Cerebellar nuclear complex (tissue), 1 donor: ENCODE measurements around the gene USP3.

ENCODE experiments used
- DNase-seq, 2 experiments: peaks; one replicate each; lab custom pipeline; 2025; lab: John Stamatoyannopoulos, UW

Gene USP3

DNA sequence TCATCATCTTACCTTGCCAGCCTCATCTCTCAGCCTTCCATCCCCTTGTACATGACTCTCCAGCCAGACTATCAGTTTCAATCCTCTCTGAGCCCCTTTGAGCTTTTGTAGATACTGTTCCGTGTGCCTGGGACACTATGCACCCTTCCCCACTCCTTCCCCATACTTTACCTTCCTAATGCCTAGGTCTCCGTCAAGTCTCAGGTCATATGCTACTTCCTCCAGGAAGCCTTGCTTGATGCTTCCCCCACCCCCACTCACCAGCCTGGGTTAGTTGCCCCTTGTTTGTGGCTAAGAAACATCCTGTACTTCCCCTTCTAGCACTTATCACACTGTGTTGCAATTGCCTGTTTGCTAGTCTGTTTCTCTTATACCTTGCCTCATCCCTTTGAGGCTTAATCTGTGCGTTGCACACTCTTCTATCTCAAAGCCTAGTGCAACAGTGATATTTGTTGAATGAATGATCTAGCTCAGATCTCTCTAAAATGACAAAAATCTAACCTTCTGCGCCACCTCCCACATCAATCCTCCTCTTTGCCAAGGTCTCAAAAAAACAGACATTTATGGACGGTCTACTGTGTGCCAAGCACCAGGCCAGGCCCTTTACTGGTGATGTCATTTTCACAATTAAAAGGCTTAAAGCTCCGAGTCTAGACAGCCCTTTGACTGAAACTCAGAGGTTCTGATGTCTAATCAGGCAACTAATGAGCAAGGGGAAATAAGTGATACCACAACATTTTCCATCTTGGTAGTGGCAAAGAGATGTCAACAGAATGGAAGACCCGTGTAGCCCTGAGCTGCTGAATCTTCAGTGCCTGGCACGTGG, 6.5 kb upstream of the USP3 start:
- no peak for DNase-seq

GRCh38 chr15:63499175-63499549, 5.2 kb upstream of the USP3 start:
- DNase-seq: no peak

- no peak for DNase-seq
Measured at GRCh38 chr15:63499611-63500010, 4.8 kb upstream of the USP3 start.

DNA sequence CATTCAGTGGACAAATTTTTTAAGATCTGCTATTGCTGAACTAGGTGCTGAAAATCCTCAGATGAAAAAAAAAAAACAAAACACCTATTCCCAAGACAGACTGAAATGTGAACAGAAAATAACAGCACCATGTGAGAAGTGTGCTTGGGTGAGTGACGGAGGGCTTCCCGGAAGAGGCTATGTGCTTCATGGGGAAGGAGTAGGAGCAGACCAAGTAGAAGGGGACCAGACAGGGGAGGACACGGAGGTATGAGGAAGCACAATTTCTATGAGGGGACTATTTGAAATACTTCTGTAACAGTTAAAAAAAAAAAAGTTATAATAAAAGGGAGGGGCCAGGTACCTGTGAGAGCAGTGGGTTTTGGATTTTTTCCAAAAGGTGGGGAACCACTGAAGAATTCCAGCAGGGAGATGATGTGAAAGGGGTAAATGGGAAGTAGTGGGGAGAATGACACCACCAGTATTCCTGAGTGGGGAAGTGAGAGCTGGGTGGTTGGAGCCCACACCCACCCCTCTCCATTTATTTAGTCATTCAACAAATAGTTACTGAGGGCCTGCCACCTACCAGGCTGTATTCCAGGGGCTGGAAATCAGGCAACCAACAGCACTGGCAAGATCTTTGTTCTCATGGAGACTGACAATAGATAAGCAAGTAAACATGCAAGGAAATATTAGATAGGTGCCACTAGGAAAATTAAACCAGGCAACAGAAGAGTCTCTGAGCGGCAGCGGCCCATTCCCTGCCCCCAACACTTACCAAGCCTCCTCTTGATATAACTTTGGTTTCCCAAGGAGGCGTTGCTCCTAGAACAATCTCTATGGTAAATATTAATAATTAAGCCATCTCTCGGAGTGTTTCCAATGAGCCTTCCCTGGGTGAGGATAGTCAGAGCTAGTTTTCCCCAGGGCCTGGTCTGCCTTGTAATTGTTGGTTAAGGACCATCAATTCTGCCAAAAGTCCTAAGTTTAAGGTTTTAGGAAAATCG, 3.8 kb upstream of the USP3 start:
- DNase-seq: no peak

GRCh38 chr15:63501256-63502089, 2.9 kb upstream of the USP3 start:
- no peak for DNase-seq

DNA sequence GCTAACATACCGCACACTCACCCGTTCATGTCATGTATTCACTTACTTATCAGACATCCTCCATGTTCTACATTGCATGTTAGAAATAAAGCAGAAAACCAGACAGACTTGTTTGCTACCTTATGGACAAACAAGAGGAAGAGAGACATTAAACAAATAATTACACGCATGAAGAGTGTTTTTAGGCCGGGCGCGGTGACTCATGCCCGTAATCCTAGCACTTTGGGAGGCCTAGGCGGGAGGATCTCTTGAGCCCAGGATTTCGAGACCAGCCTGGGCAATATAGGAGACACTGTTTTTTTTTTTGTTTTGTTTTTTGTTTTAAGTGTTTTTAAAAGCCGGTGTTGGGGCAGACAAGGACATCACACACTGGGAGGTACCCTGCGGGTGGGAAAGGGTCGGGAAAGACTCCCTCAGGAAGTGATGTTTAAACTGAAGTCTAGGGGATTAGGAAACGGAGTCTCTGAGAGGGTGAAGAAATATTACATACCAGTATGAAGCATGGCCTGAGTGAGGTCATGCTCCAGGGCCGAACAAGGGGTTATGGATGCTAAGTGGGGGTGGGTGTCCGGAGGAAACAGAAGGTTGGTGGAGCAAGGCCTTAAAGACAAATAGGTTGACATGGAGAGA, 2.1 kb upstream of the USP3 start:
- no peak for DNase-seq

- DNase-seq: no peak
Measured at GRCh38 chr15:63502843-63503738, 1.3 kb upstream of the USP3 start.

DNA sequence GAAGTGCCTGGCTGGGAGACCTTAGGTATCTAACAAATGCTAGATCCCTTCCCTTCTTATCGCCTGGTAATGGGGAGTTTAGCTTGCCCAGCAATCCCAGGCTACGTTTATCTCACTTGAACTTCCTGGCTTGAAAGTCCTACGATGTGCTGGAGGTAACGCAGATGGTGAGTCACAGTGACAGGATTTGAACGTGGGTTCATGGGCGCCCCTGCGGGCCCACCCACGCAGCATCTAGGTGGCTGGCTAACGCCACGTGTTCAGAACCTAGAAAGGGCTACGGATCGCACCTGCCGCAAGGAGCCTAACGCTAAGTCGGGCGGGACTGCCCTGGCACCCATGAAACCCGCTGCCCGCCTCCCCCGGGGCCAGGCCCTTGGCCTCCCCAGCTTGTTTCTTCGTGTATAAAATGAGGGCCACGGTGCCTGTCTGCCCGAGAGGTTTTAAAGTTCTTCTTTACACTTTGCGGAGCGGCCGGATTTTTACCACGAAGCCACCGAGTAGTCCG, 600 bp upstream of the USP3 start:
- DNase-seq: no peak

- peak in 1 of 2 experiments; percentile 23 for DNase-seq
Measured at GRCh38 chr15:63504979-63505841, 817 bp downstream of the USP3 start.

GRCh38 chr15:63505842-63506222, 1.4 kb downstream of the USP3 start:
- no peak for DNase-seq

DNA sequence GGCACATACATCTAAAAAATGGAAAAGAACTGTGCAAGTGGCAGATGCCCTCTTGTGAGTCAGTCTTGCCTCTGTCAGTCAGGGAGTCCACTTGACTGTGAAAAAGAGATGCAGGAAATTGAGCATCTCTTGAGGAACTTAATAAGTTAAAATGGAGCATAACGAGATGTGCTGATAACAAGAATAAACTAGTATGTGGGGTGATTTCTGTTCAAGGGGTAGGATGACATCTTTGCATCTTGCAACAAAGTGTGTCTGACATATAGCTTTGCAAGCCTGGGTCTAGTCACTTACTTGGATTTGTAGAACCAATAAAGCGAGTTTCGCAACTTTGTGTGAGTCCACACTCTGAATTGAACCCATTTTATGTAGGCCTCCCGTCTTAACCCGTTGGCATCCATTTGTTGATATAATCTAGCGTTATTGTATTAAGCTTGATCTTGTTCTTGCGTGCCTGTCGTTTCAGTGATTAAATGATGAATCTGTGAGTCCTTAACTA, 2.2 kb downstream of the USP3 start:
- peak in 1 of 2 experiments; percentile 52 for DNase-seq

GRCh38 chr15:63507878-63508818, 3.8 kb downstream of the USP3 start:
- DNase-seq: no peak

DNA sequence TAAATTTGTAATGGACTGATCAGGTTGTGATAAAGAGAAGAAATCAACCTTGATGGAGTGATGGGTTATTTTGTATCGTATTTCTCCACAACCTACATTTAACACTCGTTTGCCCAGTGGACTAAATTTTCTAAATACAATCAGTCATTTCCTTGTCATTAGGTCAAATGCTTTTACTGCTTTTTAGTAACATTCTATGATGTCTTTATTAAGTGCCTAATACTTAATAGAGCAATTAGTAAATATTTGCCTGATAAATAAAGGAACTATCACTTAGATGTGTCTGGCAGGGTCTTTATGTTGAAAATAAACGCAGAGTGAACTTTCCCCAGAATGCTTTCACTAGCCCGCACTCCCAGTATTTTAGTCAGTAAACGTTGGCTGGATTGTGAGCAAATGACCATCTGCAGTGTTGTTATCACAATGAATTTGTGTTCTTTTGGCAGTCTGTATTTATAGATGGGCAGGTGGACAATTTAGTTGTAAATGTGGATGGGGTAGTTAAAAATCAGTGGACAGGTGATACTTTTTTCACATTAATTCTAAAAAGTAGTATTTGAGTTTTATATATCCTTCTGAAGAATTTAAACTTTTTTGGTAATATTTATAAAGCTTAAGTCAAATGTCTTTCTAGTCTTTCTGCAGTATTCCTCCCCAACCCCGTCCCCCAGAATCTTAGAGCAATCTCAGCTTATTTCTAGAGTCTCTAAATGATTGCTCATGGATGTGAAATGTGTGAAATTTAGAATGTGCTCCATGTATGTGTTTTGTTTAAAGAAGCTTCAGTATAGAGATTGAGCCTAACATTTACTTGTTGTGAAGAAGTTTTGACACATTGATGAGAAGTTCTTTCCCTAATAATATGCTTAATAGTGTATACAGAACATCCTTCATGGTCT, 4.9 kb downstream of the USP3 start:
- peak; percentile 27 to 85 for DNase-seq

DNA sequence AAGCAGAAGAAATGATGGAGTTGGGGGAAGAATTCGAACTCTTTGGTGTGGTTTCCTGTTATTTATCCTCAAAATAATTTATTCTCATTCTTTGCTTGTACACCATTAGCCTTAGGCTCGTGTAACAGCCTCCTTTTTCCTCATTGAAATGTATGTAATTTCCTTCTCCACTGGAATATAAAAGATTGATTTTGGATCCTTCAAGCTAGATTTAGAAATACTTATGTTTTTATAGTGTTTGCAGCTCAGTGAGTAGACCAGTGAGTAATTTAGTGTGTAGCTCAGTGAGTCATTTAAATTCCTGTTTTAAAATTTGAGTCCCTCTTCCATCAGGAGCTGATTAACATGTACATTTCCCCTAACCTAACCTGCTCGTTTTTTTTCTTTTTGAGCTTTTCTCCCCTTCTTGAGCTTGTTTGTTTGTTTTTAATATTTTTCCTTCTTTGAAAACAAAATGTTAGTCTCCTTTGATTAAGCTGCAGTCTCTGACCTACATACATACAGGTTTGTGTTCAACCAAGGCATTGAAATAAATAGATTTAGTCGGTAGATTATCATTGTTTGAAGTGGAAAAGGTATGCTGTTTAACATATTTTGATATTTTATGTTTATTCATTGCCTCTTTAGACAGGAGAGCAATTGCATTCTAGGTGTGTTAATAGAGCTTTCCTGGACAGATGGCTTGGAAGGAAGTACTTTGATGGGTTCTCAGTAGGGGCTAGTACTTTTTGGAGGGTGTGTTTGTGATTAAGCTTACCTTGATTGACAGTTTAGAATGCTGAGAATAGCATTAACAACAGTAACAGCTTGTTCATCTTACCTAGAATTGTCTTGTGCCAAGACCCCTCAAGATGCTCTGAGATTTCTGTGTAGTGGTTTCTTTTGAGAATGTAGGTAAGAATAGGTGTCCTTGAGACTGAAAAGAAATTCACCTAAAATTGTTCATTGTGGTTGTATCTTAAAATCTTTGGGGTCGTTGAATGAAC, 5.9 kb downstream of the USP3 start:
- DNase-seq: peak; percentile 71 to 81

GRCh38 chr15:63512148-63512547, 7.8 kb downstream of the USP3 start:
- DNase-seq: no peak

DNA sequence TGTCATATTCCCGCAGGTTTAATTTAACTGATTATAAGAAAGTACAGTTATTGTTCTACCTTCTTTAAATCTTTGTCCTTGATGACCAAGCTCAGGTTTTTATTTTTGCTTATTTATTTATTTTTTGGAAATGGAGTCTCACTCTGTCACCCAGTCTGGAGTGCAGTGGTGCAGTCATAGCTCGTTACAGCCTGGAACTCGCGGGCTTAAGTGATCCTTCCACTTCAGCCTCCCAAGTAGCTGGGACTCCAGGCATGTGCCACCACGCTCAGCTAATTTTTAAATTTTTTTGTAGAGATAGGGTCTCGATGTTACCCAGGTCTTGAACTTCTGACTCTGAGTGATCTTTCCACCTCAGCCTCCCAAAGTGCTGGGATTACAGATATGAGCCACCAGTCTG, 8.9 kb downstream of the USP3 start:
- no peak for DNase-seq
